Calu3 (cell line): ENCODE results near the gene SNRNP200. TPM values are rescaled to one million over a fixed set of nuclear protein-coding genes. Genes with fewer than 3 reads are reported as not detected.

Source experiments
- BruUV-seq: library from RNA; stranded (reverse); fragments of 400-500 nt; replicated peaks from 2 replicates; lab custom pipeline; 2021; lab: Mats Ljungman, UMichigan
- CTCF ChIA-PET: fragments of 300-600 bp; sonication (Branson Sonifier 250); formaldehyde crosslinking; loops from one replicate; lab custom pipeline; 2022; ENCODE audit warnings: antibody characterized with exemption; lab: Charles Lee
- DNase-seq: peaks from one replicate; pipeline ENCODE4 v3.0.0; 2022
- H3K27ac Mint-ChIP-seq: one replicate; pipeline ENCODE4 v1.8.0; 2022; ENCODE audit warnings: mixed read lengths; ENCODE audit not compliant: unreplicated experiment
- H3K27me3 Mint-ChIP-seq: one replicate; pipeline ENCODE4 v1.8.0; 2022; ENCODE audit warnings: mixed read lengths; ENCODE audit not compliant: unreplicated experiment
- H3K36me3 Mint-ChIP-seq: one replicate; pipeline ENCODE4 v1.8.0; 2022; ENCODE audit warnings: mild to moderate bottlenecking, moderate library complexity, mixed read lengths; ENCODE audit not compliant: insufficient read depth, unreplicated experiment
- H3K4me1 Mint-ChIP-seq: one replicate; pipeline ENCODE4 v1.8.0; 2022; ENCODE audit warnings: mild to moderate bottlenecking, low read depth, mixed read lengths; ENCODE audit not compliant: unreplicated experiment
- H3K4me3 Mint-ChIP-seq: one replicate; pipeline ENCODE4 v1.8.0; 2022; ENCODE audit warnings: mild to moderate bottlenecking, low read depth, moderate library complexity, mixed read lengths; ENCODE audit not compliant: unreplicated experiment
- H3K9me3 Mint-ChIP-seq: one replicate; pipeline ENCODE4 v1.8.0; 2022; ENCODE audit warnings: low read depth, mixed read lengths; ENCODE audit not compliant: unreplicated experiment
- intact Hi-C: fragments of 100-400 bp; cut with micrococcal nuclease; formaldehyde crosslinking; loops from one replicate; pipeline ENCODE4 v1.10.0; 2022; ENCODE audit not compliant: unreplicated experiment
- total RNA-seq: library from RNA; stranded (reverse); gene quantifications from 2 replicates; pipeline ENCODE4 v1.2.3, GENCODE V29; 2022
- TF ChIP-seq, protein P1 (sequence below): fragments of 200-600 bp; IDR thresholded peaks from one replicate; pipeline ENCODE4 v1.8.0; 2022; ENCODE audit warnings: antibody characterized with exemption; ENCODE audit not compliant: unreplicated experiment

Gene SNRNP200
- total RNA-seq, 1 experiment from 2014 or later, result 140 TPM

DNA sequence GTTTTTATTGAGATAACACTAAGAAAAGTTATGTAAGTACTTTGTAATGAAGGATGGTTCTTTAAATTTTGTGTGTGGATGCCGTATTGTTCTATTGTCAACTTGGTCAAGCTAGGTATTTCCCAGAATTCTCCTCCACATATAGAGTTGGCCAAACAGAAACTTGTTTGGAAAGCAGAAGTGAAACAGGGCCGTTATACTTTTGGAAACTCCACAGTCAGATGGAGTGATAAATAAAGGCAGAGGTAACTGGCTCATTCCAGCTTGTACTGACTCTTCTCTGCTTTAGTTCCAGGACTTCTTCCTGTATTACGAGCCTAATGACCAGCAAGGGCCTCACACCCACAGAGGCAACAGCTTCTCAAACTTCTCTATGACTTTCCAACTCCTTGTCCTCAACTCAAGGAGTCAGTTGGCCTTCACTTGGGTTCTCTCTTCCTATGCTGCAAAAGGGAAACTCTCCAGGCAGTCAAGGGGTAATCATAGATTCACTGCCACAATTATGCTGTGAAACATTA lies 80.3 kb downstream of the SNRNP200 start:
- no peak for DNase-seq
- Mint-ChIP-seq H3K4me1 (no peaks in the 10 kb centered on the region), H3K4me3 (no peak overlapping the region), H3K27ac (no peak overlapping the region), H3K27me3 (no peaks in the 10 kb centered on the region), H3K9me3 (no peaks in the 10 kb centered on the region), H3K36me3 (no peaks in the 10 kb centered on the region)
- TF ChIP-seq, protein P1, sequence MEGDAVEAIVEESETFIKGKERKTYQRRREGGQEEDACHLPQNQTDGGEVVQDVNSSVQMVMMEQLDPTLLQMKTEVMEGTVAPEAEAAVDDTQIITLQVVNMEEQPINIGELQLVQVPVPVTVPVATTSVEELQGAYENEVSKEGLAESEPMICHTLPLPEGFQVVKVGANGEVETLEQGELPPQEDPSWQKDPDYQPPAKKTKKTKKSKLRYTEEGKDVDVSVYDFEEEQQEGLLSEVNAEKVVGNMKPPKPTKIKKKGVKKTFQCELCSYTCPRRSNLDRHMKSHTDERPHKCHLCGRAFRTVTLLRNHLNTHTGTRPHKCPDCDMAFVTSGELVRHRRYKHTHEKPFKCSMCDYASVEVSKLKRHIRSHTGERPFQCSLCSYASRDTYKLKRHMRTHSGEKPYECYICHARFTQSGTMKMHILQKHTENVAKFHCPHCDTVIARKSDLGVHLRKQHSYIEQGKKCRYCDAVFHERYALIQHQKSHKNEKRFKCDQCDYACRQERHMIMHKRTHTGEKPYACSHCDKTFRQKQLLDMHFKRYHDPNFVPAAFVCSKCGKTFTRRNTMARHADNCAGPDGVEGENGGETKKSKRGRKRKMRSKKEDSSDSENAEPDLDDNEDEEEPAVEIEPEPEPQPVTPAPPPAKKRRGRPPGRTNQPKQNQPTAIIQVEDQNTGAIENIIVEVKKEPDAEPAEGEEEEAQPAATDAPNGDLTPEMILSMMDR, result no peak
- no TSS peak for BruUV-seq
- CTCF ChIA-PET, result interaction anchor here (0.7 kb wide), 1 partner anchor 8 kb away, joined by 4 read pairs; no protein-coding TSS in a partner anchor
- intact Hi-C loops, result no loop called here

Other genes starting within 250 kb of the SNRNP200 start
- 0.22 TPM in 1 of 2 replicates, not detected in the other for gene ADRA2B, start 189.0 kb downstream of the SNRNP200 start, total RNA-seq
- not detected in 2 replicates for gene ASTL, start 167.0 kb downstream of the SNRNP200 start, total RNA-seq
- gene DUSP2, start 160.1 kb downstream of the SNRNP200 start, total RNA-seq, result 4.1 and 5.9 TPM in 2 replicates
- gene STARD7, start 96.7 kb downstream of the SNRNP200 start, total RNA-seq, result 119 and 123 TPM in 2 replicates
- gene TMEM127, start 39.5 kb downstream of the SNRNP200 start, total RNA-seq, result 50.7 and 53.2 TPM in 2 replicates
- gene CIAO1, start 39.3 kb downstream of the SNRNP200 start, total RNA-seq, result 75.7 and 85.9 TPM in 2 replicates
- gene ITPRIPL1, start 19.8 kb upstream of the SNRNP200 start, total RNA-seq, result 1.2 and 1.7 TPM in 2 replicates
- gene NCAPH, start 30.2 kb upstream of the SNRNP200 start, total RNA-seq, result 39.7 and 47.3 TPM in 2 replicates
- 18.5 and 19.7 TPM in 2 replicates for gene NEURL3, start 199.8 kb upstream of the SNRNP200 start, total RNA-seq
- gene ARID5A, start 231.2 kb upstream of the SNRNP200 start, total RNA-seq, result 9.3 and 11.7 TPM in 2 replicates